Liver (tissue), 9 donors: ENCODE data around the gene DDX54. TPM values are rescaled to one million over a fixed set of nuclear protein-coding genes. Genes with fewer than 3 reads are reported as not detected.

Experiments used
- DNase-seq: peaks from one replicate; pipeline ENCODE4 v3.0.0-alpha.2; 2017; ENCODE audit warnings: low spot score
- H3K27ac ChIP-seq, 2 donors: one replicate each; pipeline ENCODE4 v1.7.0; 2013; ENCODE audit warnings: inconsistent platforms in 2 of 2, low read length in 2 of 2, control low read depth in 1 of 2, low read depth in 1 of 2, mild to moderate bottlenecking in 1 of 2
- H3K27me3 ChIP-seq, 4 donors: one replicate each; pipeline versions ENCODE4 v1.6.1 to v1.7.0; 2013; ENCODE audit warnings: low read length in 3 of 4, inconsistent platforms in 1 of 4, mild to moderate bottlenecking in 1 of 4, moderate library complexity in 1 of 4; ENCODE audit not compliant: control insufficient read depth in 4 of 4, insufficient read depth in 4 of 4
- H3K36me3 ChIP-seq, 4 donors: one replicate each; pipeline versions ENCODE4 v1.6.1 to v1.7.0; 2013; ENCODE audit warnings: low read length in 3 of 4, mild to moderate bottlenecking in 3 of 4, low read depth in 1 of 4, moderate library complexity in 1 of 4; ENCODE audit not compliant: control insufficient read depth in 4 of 4, insufficient read depth in 3 of 4
- H3K4me1 ChIP-seq, 4 donors: one replicate each; pipeline versions ENCODE4 v1.6.1 to v1.7.0; 2013; ENCODE audit warnings: low read length in 3 of 4, mild to moderate bottlenecking in 3 of 4, moderate library complexity in 1 of 4; ENCODE audit not compliant: control insufficient read depth in 4 of 4, insufficient read depth in 4 of 4
- H3K4me3 ChIP-seq, 3 donors: one replicate each; pipeline versions ENCODE4 v1.6.1 to v1.7.0; 2013; ENCODE audit warnings: low read length in 3 of 3, control low read depth in 1 of 3, low read depth in 1 of 3, mild to moderate bottlenecking in 1 of 3
- H3K9ac ChIP-seq, 2 donors: one replicate each; pipeline ENCODE4 v1.7.0; 2013; ENCODE audit warnings: low read length in 2 of 2, mild to moderate bottlenecking in 2 of 2, moderate library complexity in 2 of 2, control low read depth in 1 of 2, low read depth in 1 of 2
- H3K9me3 ChIP-seq, 4 donors: one replicate each; pipeline versions ENCODE4 v1.6.1 to v1.7.0; 2013; ENCODE audit warnings: low read length in 3 of 4; ENCODE audit not compliant: control insufficient read depth in 4 of 4
- ATF3 ChIP-seq: IDR thresholded peaks from 2 replicates; pipeline ENCODE4 v1.6.1; 2016; ENCODE audit warnings: antibody characterized with exemption
- CTCF ChIP-seq: fragments of 150-350 bp; IDR thresholded peaks from 2 replicates; pipeline ENCODE4 v1.5.1; 2017; ENCODE audit warnings: improper control_type of control experiment, low read depth, low read length; ENCODE audit not compliant: missing input control
- EGR1 ChIP-seq, 2 donors: IDR thresholded peaks; 2 replicates each; pipeline ENCODE4 v1.6.1; 2016 to 2018; ENCODE audit warnings: antibody characterized with exemption in 2 of 2, low read depth in 2 of 2
- FOXA2 ChIP-seq: IDR thresholded peaks from 2 replicates; pipeline ENCODE4 v1.6.1; 2016; ENCODE audit warnings: antibody characterized with exemption
- GABPA ChIP-seq, 2 donors: IDR thresholded peaks in 1 of 2; conservative IDR thresholded peaks in 1 of 2; 2 replicates each; pipeline ENCODE4 v1.6.1; 2016; ENCODE audit warnings: antibody characterized with exemption in 2 of 2, mild to moderate bottlenecking in 1 of 2, moderate library complexity in 1 of 2
- HNF4A ChIP-seq, 2 donors: conservative IDR thresholded peaks; 2 replicates each; pipeline ENCODE4 v1.6.1; 2016; ENCODE audit warnings: antibody characterized with exemption in 2 of 2, mild to moderate bottlenecking in 2 of 2
- NR2F2 ChIP-seq: IDR thresholded peaks from 2 replicates; pipeline ENCODE4 v1.6.1; 2016; ENCODE audit warnings: antibody characterized with exemption
- RAD21 ChIP-seq, 2 donors: IDR thresholded peaks; 2 replicates each; pipeline ENCODE4 v1.6.1; 2016; ENCODE audit warnings: antibody characterized with exemption in 2 of 2, mild to moderate bottlenecking in 2 of 2
- REST ChIP-seq: IDR thresholded peaks from 2 replicates; pipeline ENCODE4 v1.6.1; 2016; ENCODE audit warnings: antibody characterized with exemption, mild to moderate bottlenecking
- RXRA ChIP-seq, 2 donors: IDR thresholded peaks; 2 replicates each; pipeline ENCODE4 v1.6.1; 2017 to 2018; ENCODE audit warnings: antibody characterized with exemption in 2 of 2, mild to moderate bottlenecking in 1 of 2
- TAF1 ChIP-seq: conservative IDR thresholded peaks from 2 replicates; pipeline ENCODE4 v1.6.1; 2016; ENCODE audit warnings: antibody characterized with exemption, mild to moderate bottlenecking
- WGBS: extraction: QIAGEN DNeasy Blood & Tissue Kit; methylation state at CpG from one replicate; pipeline ENCODE4 v1.1.7; 2013; 5-methylcytosine and 5-hydroxymethylcytosine counted together
- polyA plus RNA-seq, 2 donors: library from polyadenylated mRNA; stranded (reverse) in 1 of 2; unstranded in 1 of 2; fragments of 200-250 nt in 1 of 2; fragments of >200 nt in 1 of 2; fragmentation: Nextera tagmentation in 1 of 2; extraction: Ambion mirVana in 1 of 2; gene quantifications; one replicate each; pipeline versions ENCODE4 v1.2.1 to v1.2.3, GENCODE V29; 2013 to 2015
- total RNA-seq, 2 donors: library from RNA; depleted of rRNA; stranded (reverse); fragments of >200 nt; gene quantifications; one replicate each; pipeline ENCODE4 v1.2.3, GENCODE V29; 2014
- donor health status: healthy.
- donor health status: healthy.
- donor health status: healthy.
- donor health status: healthy.
- donor health status: healthy.

Gene DDX54
- total and polyA plus RNA-seq, 4 donors = 20.2 to 28.4 (median 21.6) TPM

- no peak for TF ChIP-seq REST
- no peak for TF ChIP-seq RXRA (IDR thresholded peaks at IDR 0.05)
- TF ChIP-seq HNF4A (conservative IDR thresholded peaks at IDR 0.05) = no peak
- no peak for TF ChIP-seq EGR1 (IDR thresholded peaks at IDR 0.05; ENCODE audit: low read depth in 2 of 2)
Observed at GRCh38 chr12:113203852-113204760, 18.8 kb upstream of the DDX54 start (continued).

- no peaks in the 10 kb centered on the region for H3K27me3 ChIP-seq
- WGBS = 94% methylated on average over 4 of the region's 4 CpGs
- TF ChIP-seq RAD21 (IDR thresholded peaks at IDR 0.05) (no peak), NR2F2 (no peak), GABPA (IDR thresholded peaks at IDR 0.05 in 1 of 2, conservative IDR thresholded peaks at IDR 0.05 in 1 of 2) (no peak), CTCF (no peak), ATF3 (no peak), TAF1 (no peak), REST (no peak), FOXA2 (no peak), HNF4A (conservative IDR thresholded peaks at IDR 0.05) (no peak), RXRA (IDR thresholded peaks at IDR 0.05) (no peak)
- DNase-seq = no peak
- no peaks in the 10 kb centered on the region for H3K36me3 ChIP-seq
- no peak overlapping the region for H3K9ac ChIP-seq
- peaks cover 0 to 2% (median 0%) of the 10 kb centered on the region in 4 donors for H3K4me1 ChIP-seq
- no peak overlapping the region for H3K4me3 ChIP-seq
- H3K9me3 ChIP-seq = no peaks in the 10 kb centered on the region
- H3K27ac ChIP-seq = no peak overlapping the region
Observed at GRCh38 chr12:113202300-113203075, 17.2 kb upstream of the DDX54 start.
